ENCODE measurements around the gene ARHGAP11A.

DNA sequence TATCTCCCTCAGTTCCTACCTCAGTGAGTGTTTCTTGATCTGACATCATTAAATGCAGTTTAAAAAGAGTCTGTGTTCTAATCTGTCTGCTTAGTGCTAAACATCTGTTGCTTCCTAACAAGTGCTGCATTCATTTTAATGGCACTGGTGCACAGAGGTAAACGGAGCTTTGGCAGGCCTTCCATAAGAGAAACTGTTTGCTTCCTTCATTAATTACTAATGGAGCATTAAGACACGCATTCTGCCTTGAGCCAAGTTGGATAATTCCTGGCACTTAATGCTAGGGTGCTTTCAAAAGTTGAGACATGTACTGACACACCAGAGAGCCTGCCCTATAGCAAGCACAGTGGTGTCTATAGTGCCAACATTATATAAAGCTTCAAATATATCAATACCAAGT, 60.9 kb downstream of the ARHGAP11A start:
- TF ChIP-seq POLR2A (IDR thresholded peaks at IDR 0.05) = no peak
- TF ChIP-seq CTCF (IDR thresholded peaks at IDR 0.05) = no peak

Data from adrenal gland (tissue), 5 donors.